Suprapubic skin (tissue), 4 donors: ENCODE data around the gene TRMT61B.

Source experiments
- CTCF ChIP-seq, 2 donors: fragments of 200-600 bp in 1 of 2; fragments of 450-650 bp in 1 of 2; sonication (generic) in 1 of 2; IDR thresholded peaks; one replicate each; pipeline ENCODE4 v1.5.1; 2016 to 2019; ENCODE audit warnings: antibody characterized with exemption in 2 of 2, mild to moderate bottlenecking in 1 of 2, moderate library complexity in 1 of 2
- EP300 ChIP-seq: sonication (generic); formaldehyde crosslinking; IDR thresholded peaks from one replicate; pipeline ENCODE4 v1.6.1; 2017; ENCODE audit warnings: antibody characterized with exemption
- POLR2A ChIP-seq, 2 donors: fragments of 450-650 bp; IDR thresholded peaks; one replicate each; pipeline ENCODE4 v1.6.1; 2017; ENCODE audit warnings: antibody characterized with exemption in 2 of 2, mild to moderate bottlenecking in 2 of 2, moderate library complexity in 2 of 2
- POLR2AphosphoS5 ChIP-seq, 3 donors: sonication (generic); formaldehyde crosslinking; IDR thresholded peaks; one replicate each; pipeline ENCODE4 v1.6.1; 2017; ENCODE audit warnings: antibody characterized with exemption in 3 of 3

GRCh38 chr2:28915939-28916338 is 45.8 kb upstream of the TRMT61B start:
- TF ChIP-seq CTCF (IDR thresholded peaks at IDR 0.05) (no peak), POLR2A (IDR thresholded peaks at IDR 0.05) (no peak), POLR2AphosphoS5 (IDR thresholded peaks at IDR 0.05) (no peak), EP300 (no peak)
